Adrenal gland (tissue), 12 donors: ENCODE measurements around the gene GNB3. TPM values are rescaled to one million over a fixed set of nuclear protein-coding genes. Genes with fewer than 3 reads are reported as not detected.
A peak's percentile ranks its signal among the peaks of the same experiment; 100 is the strongest.
"Not testable (repeated sequence)": the region's sequence is repeated elsewhere in the genome, so short reads cannot be mapped to it uniquely, and the experiment has no call there.

ENCODE experiments used
- DNase-seq, 7 donors: peaks; one replicate each; pipeline ENCODE4 v3.0.0-alpha.2; 2019 to 2020
- H3K27ac ChIP-seq, 5 donors: fragments of 200-600 bp; sonication (generic) in 4 of 5; 1 replicate in 3 of 5; 2 replicates in 2 of 5; pipeline versions ENCODE4 v1.5.1 to v1.8.0; 2016 to 2020; ENCODE audit warnings: mild to moderate bottlenecking in 1 of 5
- H3K27me3 ChIP-seq: fragments of 200-600 bp; 2 replicates; pipeline ENCODE4 v1.8.0; 2021
- H3K36me3 ChIP-seq, 2 donors: fragments of 200-600 bp; replicated peaks in 1 of 2; 1 replicate in 1 of 2; 2 replicates in 1 of 2; pipeline versions ENCODE4 v1.5.1 to v1.8.0; 2018 to 2022
- H3K4me1 ChIP-seq, 2 donors: fragments of 200-600 bp; replicated peaks in 1 of 2; 1 replicate in 1 of 2; 2 replicates in 1 of 2; pipeline versions ENCODE4 v1.5.1 to v1.8.0; 2018 to 2021
- H3K4me3 ChIP-seq, 4 donors: fragments of 200-600 bp; sonication (generic) in 3 of 4; one replicate each; pipeline ENCODE4 v1.5.1; 2016 to 2018
- H3K9me3 ChIP-seq, 3 donors: fragments of 200-600 bp; sonication (generic) in 1 of 3; replicated peaks in 1 of 3; 1 replicate in 2 of 3; 2 replicates in 1 of 3; pipeline versions ENCODE4 v1.5.1 to v1.8.0; 2016 to 2021
- CTCF ChIP-seq, 6 experiments: fragments of 450-650 bp in 4 of 6; fragments of 200-600 bp in 2 of 6; sonication (generic) in 1 of 6; IDR thresholded peaks; 1 replicate in 5 of 6; 2 replicates in 1 of 6; pipeline versions ENCODE4 v1.5.1 to v1.8.0; 2016 to 2021; ENCODE audit warnings: antibody characterized with exemption in 6 of 6, mild to moderate bottlenecking in 2 of 6, moderate library complexity in 1 of 6
- POLR2A ChIP-seq, 2 donors: fragments of 450-650 bp; IDR thresholded peaks; one replicate each; pipeline ENCODE4 v1.6.1; 2017; ENCODE audit warnings: antibody characterized with exemption in 2 of 2, mild to moderate bottlenecking in 2 of 2, moderate library complexity in 1 of 2
- WGBS, 4 donors: extraction: QIAGEN DNeasy Blood & Tissue Kit in 2 of 4; methylation state at CpG; one replicate each; pipeline versions ENCODE4 v1.1.5 to v1.1.7; 2013 to 2017; 5-methylcytosine and 5-hydroxymethylcytosine counted together
- intact Hi-C, 2 donors: fragments of 100-400 bp; cut with DNase I; formaldehyde crosslinking; loops; one replicate each; pipeline versions ENCODE4 v1.14.1 to v1.15.0; 2022 to 2023
- polyA plus RNA-seq, 3 donors: library from polyadenylated mRNA; stranded (reverse); fragments of 200-250 nt in 2 of 3; fragments of 350-450 nt in 1 of 3; fragmentation: Illumina TruSeq in 1 of 3; extraction: RNeasy Lipid Tissue Mini Kit (QIAGEN cat#74804) in 1 of 3; gene quantifications; one replicate each; pipeline ENCODE4 v1.2.3, GENCODE V29; 2013 to 2014
- total RNA-seq, 9 donors: library from RNA; depleted of rRNA in 4 of 9; stranded (reverse); fragments of >200 nt in 4 of 9; fragments of 120-200 nt in 1 of 9; fragmentation: NEBNext Ultra II Directional in 1 of 9; extraction: Animal tissue kit (Norgen Biotek cat#: 25700) in 1 of 9; gene quantifications; one replicate each; pipeline versions ENCODE4 v1.1.0 to v1.2.4, GENCODE V29; 2013 to 2023
- donor health status: healthy with polysubstance abuse.
- donor health status: Bipolar disorder and iron deficiency.
- donor health status: DM: yes; HTN: yes; CAD: no.
- donor health status: DM: no; HTN: no; CAD: no.
- donor health status: DM: no; HTN: no; CAD: no.
- donor health status: DM: yes; HTN: yes; CAD: no.

The GNB3 gene
- total and polyA plus RNA-seq, 12 donors = 0.44 to 22.4 (median 1.7) TPM; not detected in 1

- intact Hi-C loops = no loop called here
Observed at GRCh38 chr12:6888360-6888759, 47.6 kb downstream of the GNB3 start.

GRCh38 chr12:6888794-6889193 is 48.1 kb downstream of the GNB3 start:
- H3K9me3 ChIP-seq, H3K27ac ChIP-seq, H3K27me3 ChIP-seq, intact Hi-C loops, H3K36me3 ChIP-seq, H3K4me3 ChIP-seq: not testable (repeated sequence)
- peak in 1 of 7 donors; percentile 3 for DNase-seq
- WGBS, 4 donors = 85 to 92% (median 87%) methylated on average over 7 of the region's 7 CpGs
- peaks cover 5 to 16% of the 10 kb centered on the region in 2 donors for H3K4me1 ChIP-seq

More at GRCh38 chr12:6888360-6888759, 47.6 kb downstream of the GNB3 start:
- TF ChIP-seq CTCF (IDR thresholded peaks at IDR 0.05) (no peak), POLR2A (IDR thresholded peaks at IDR 0.05) (no peak)
- WGBS, 4 donors = 83 to 93% (median 91%) methylated on average over 2 of the region's 2 CpGs
- Histone ChIP-seq H3K36me3 (peaks cover 0 to 5% of the 10 kb centered on the region in 2 donors), H3K9me3 (no peaks in the 10 kb centered on the region), H3K27me3 (no peaks in the 10 kb centered on the region), H3K27ac (no peak overlapping the region), H3K4me1 (peaks cover 5 to 16% of the 10 kb centered on the region in 2 donors), H3K4me3 (no peak overlapping the region)
- no peak for DNase-seq

GRCh38 chr12:6889775-6890573 is 49.2 kb downstream of the GNB3 start:
- 90 to 94% (median 94%) methylated on average over 21 of the region's 21 CpGs for WGBS, 4 donors
- H3K27me3 ChIP-seq, intact Hi-C loops, H3K9me3 ChIP-seq, H3K36me3 ChIP-seq, H3K4me3 ChIP-seq: not testable (repeated sequence)
- DNase-seq = peak in 1 of 7 donors; percentile 16
- Histone ChIP-seq H3K27ac (peak overlapping the region in 4 of 5 donors; percentile 61 to 94 (median 81)), H3K4me1 (peaks cover 5 to 16% of the 10 kb centered on the region in 2 donors)

GRCh38 chr12:6890789-6891645 is 50.3 kb downstream of the GNB3 start:
- H3K4me1 ChIP-seq = peaks cover 5 to 16% of the 10 kb centered on the region in 2 donors
- peak overlapping the region; percentile 78 to 94 (median 86) for H3K27ac ChIP-seq
- no peaks in the 10 kb centered on the region for H3K27me3 ChIP-seq
- H3K36me3 ChIP-seq = no peaks in the 10 kb centered on the region
- H3K4me3 ChIP-seq = peak overlapping the region in 3 of 4 donors; percentile 22 to 56 (median 44)
- H3K9me3 ChIP-seq = no peaks in the 10 kb centered on the region
- 1 to 6% (median 2%) methylated on average over 24 to 68 of the region's 68 CpGs for WGBS, 4 donors
- intact Hi-C loops = no loop called here
- peak; percentile 58 to 93 (median 82) for TF ChIP-seq CTCF (IDR thresholded peaks at IDR 0.05)
- TF ChIP-seq POLR2A (IDR thresholded peaks at IDR 0.05) = peak; percentile 20 to 82
- peak; percentile 97 to 99 (median 98) for DNase-seq

- no peaks in the 10 kb centered on the region for H3K36me3 ChIP-seq
- intact Hi-C loops = no loop called here
- peak overlapping the region; percentile 78 to 94 (median 84) for H3K27ac ChIP-seq
- H3K4me1 ChIP-seq = peaks cover 5 to 16% of the 10 kb centered on the region in 2 donors
- DNase-seq = peak in 1 of 7 donors; percentile 16
- H3K4me3 ChIP-seq = peak overlapping the region in 3 of 4 donors; percentile 22 to 56 (median 37)
- no peaks in the 10 kb centered on the region for H3K9me3 ChIP-seq
- no peaks in the 10 kb centered on the region for H3K27me3 ChIP-seq
- no peak for TF ChIP-seq POLR2A (IDR thresholded peaks at IDR 0.05)
- TF ChIP-seq CTCF (IDR thresholded peaks at IDR 0.05) = no peak
- 84 to 87% (median 85%) methylated on average over 5 of the region's 5 CpGs for WGBS, 4 donors
Observed at GRCh38 chr12:6891646-6892001, 50.9 kb downstream of the GNB3 start.

GRCh38 chr12:6892683-6893082 is 52.0 kb downstream of the GNB3 start:
- 82 to 93% (median 87%) methylated on average over 3 of the region's 3 CpGs for WGBS, 4 donors
- DNase-seq = peak in 1 of 7 donors; percentile 11

More at GRCh38 chr12:6892683-6893082, 52.0 kb downstream of the GNB3 start:
- H3K4me1 ChIP-seq = peaks cover 5 to 16% of the 10 kb centered on the region in 2 donors
- H3K36me3 ChIP-seq, H3K27me3 ChIP-seq, intact Hi-C loops, H3K9me3 ChIP-seq, H3K27ac ChIP-seq, H3K4me3 ChIP-seq: not testable (repeated sequence)
